HS-5 (cell line): ENCODE measurements around the gene CACNA1G.

ENCODE experiments used
- DNase-seq: peaks from one replicate; pipeline ENCODE4 v3.0.0-alpha.2; 2012; ENCODE audit warnings: low read depth

CACNA1G gene

DNA sequence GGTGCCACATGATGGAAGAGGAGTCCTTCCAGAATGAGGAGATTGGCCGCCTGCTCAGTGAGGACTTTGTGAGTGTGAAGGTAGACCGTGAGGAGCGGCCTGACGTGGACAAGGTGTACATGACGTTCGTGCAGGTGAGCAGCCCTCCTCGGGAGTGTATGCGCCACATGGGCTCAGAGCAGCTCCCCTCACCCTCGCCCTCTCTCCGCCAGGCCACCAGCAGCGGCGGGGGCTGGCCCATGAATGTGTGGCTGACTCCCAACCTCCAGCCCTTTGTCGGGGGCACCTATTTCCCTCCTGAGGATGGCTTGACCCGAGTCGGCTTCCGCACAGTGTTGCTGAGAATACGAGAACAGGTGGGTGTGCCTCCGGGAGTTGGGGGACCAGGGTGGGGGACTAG lies 11.7 kb upstream of the CACNA1G start:
- DNase-seq: no peak

GRCh38 chr17:50549256-50549941 lies 11.1 kb upstream of the CACNA1G start:
- no peak for DNase-seq

GRCh38 chr17:50549969-50550368 lies 10.5 kb upstream of the CACNA1G start:
- no peak for DNase-seq

GRCh38 chr17:50550661-50551432 lies 9.7 kb upstream of the CACNA1G start:
- DNase-seq: no peak

DNA sequence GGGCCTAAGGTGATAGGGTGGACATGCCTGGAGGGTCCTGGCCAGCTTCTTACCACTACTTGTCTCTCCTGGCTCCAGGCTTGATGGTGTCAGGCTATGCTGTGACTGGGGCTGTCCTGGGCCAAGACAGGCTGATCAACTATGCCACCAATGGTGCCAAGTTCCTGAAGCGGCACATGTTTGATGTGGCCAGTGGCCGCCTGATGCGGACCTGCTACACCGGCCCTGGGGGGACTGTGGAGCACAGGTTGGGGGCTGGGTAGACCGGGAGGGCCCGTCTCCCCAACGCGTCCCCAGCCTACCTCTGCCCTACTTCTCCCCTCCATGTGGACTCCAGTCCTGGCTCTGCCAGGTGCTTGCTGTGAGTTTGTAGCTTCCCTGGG lies 9.1 kb upstream of the CACNA1G start:
- no peak for DNase-seq

DNA sequence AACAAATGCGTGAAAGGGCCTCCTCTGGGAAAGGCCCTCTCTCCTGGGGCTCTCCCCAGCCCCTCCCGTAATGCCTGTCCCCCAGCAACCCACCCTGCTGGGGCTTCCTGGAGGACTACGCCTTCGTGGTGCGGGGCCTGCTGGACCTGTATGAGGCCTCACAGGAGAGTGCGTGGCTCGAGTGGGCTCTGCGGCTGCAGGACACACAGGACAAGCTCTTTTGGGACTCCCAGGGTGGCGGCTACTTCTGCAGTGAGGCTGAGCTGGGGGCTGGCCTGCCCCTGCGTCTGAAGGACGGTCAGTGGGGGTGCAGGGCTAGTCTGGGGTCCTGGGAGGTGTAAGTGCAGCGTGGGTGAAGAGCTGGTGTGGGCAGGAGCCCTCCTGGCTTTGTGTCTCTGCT lies 8.6 kb upstream of the CACNA1G start:
- no peak for DNase-seq

DNA sequence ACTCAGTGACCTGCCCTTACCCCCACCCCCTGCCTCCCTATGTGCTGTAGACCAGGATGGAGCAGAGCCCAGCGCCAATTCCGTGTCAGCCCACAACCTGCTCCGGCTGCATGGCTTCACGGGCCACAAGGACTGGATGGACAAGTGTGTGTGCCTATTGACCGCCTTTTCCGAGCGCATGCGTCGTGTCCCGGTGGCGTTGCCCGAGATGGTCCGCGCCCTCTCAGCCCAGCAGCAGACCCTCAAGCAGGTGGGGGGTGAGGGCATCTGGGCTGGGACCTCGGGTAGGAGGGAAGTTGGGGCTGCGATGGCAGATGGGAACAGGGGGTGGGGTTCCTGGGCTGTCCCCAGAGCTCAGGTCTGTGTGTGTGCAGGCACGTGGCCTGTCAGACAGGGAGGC lies 6.3 kb upstream of the CACNA1G start:
- no peak for DNase-seq

- DNase-seq: no peak
Measured at GRCh38 chr17:50556803-50557202, 3.7 kb upstream of the CACNA1G start.

GRCh38 chr17:50557630-50558029 lies 2.9 kb upstream of the CACNA1G start:
- DNase-seq: no peak

DNA sequence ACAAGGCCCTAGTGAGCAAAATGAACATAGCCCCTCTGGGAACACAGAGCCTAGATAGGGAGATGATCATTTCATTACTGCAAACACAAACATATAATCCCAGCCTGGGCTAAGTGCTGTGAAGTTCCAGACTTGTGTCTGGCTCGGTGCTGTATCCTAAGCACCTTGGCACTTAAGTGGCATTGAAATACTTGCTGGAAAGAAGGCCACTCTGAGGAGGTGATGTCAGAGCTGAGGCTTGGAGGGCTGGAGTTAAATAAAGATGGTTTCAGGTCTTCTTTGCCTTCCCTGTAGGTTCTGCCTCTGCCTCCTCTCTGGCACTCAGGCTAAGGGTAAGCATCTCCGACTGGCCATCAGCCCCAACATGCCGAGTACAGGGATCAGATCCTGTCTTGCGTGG lies 2.4 kb upstream of the CACNA1G start:
- no peak for DNase-seq

DNA sequence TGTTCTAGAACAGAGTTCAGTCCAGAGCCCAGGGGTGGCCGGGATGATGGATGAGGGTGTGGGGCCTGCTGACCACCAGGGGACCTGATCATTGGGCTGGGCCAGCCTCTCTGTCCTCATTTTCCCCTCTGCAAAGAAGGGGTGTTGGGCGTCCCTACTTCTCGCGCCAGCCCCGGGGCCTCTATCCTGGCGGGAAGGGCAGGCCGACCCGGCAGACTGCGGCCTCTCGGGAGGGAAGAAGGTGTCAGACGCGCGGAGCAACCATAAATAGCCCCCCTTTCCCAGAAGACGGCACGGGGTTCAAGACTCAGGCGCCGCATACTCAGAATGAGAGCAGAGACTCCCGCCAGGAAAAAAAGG lies 2.0 kb upstream of the CACNA1G start:
- DNase-seq: no peak

- DNase-seq: no peak
Measured at GRCh38 chr17:50558941-50559614, 1.4 kb upstream of the CACNA1G start.

GRCh38 chr17:50559674-50560184 lies 786 bp upstream of the CACNA1G start:
- DNase-seq: peak; percentile 38

GRCh38 chr17:50560931-50561745 lies 623 bp downstream of the CACNA1G start:
- DNase-seq: no peak

- DNase-seq: no peak
Measured at GRCh38 chr17:50561746-50562141, 1.2 kb downstream of the CACNA1G start.

DNA sequence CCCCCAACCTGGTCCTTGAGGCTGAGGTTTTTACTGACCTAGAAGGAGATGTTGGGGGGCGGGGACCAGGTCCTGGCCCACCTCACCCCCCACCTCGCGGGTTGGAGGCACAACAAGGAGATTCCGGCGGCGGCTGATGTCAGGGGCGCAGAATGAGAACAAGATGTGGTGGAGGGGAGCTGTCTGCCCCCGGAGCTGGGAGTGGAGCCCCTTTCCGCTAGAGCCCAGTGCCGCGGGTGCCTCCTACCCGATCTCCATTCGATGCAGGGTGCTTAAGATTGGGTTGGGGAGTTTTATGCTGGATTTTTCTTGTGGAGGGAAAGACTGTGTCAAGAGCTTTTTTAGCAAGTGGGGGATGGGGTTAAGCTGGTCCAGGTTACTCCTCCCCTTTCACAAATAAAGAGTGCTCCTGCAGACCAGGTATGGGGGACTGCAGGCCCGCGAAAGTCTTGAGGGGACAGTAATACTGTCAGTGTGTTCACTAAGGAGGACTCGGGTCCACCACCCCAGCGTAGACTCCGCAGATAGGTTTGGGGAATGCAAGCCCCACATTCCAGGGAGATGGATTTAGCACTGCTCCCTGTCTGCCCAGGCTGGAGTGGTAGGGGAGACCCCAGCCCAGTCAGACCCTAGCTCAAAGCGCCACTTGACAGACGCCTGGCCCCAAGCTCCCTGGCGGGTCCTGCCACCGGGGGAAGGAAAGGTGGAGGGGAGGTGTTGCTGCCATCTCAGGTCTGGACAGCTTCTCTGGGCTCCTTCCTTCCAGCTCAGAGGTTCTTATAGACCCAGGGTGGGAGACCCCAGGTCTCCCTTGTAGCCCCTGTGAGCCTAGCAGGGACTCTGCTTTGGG lies 2.0 kb downstream of the CACNA1G start:
- no peak for DNase-seq

GRCh38 chr17:50563092-50563511 lies 2.6 kb downstream of the CACNA1G start:
- no peak for DNase-seq

DNA sequence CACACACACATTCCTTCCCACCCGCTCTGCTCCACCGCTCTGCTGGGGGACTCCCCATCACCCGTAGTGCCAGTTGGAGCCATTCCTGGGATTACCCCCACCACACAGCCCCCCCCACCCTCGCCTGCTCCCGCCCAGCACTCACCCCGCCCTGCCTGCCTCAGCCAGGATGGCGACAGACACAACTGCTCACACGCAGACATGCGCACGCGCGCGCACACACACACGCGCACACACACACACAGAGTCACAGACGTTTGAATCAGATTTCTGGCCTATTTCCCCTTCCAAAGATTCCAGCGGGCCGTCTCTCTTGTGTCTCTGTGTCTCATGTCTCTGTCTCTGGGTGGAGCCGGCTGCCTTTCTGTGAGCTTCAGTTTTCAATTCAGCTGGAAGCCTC lies 4.4 kb downstream of the CACNA1G start:
- DNase-seq: no peak

DNA sequence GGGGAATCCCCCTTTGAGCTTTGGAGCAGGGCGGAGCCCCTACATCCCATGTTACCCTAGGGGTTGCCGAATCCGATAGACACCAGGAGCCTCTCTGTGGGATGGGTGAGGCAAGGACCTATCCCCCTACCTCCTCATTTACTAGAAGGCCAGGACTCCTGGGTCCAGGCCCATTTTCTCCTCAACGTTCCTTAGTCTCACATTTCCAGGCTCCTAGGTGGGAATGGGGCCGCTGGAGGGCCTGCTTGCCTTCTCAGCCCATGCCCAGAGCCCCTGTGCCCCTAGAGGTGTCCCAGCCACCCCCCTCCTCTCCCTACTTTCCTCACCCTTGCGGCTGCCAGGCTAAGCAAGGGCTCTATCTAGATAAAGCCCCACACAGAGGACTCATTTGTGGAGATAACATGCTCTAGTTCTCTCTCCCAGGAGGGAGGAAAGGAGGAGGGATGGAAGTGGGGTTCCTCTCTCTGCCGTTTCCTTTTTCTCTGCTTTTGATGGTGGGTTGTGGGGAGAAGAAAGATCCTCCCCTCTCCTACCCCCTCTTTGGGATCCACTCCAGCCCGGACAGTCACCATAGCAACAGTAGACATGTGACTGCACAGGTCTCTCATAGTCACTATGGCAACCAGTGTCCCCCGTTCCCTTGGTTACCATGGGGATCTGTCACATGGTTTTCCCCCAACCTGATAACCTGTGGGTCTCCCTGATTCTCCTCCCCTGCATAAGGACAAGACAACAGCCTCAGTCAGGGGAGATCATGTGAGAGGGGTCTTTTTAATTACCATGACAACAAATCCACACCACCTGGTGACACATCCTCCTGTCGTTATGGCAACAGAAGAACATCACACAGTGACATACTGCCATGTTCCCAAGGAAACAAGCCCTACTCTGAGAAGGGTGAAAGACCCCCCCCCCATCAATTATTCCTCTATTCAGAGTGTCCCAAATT lies 5.2 kb downstream of the CACNA1G start:
- no peak for DNase-seq

DNA sequence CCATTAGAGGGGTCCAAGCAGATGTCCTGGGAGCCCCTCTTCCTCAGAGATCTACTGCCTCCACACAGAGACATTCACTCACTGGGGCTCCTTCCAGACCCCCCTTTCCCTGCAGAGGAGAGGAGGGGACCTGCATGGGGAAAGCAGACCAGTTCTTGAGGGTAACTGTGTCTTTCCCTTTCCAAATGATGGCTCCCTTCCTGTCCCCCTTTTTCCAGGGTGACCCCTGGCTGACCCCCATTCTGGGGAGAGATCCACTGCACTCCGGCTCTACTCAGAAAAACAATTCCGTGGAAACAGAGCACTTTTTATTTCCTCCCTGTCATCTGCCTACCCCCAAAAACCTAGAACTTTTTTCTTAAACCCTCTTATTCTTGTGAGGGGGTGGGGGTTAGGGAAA lies 6.4 kb downstream of the CACNA1G start:
- no peak for DNase-seq
